Hindlimb muscle (tissue), 1 donor: ENCODE measurements around the gene ARFGEF3. TPM values are rescaled to one million over a fixed set of nuclear protein-coding genes. Genes with fewer than 3 reads are reported as not detected.

Experiments
- DNase-seq: peaks from one replicate; pipeline ENCODE4 v3.0.0-alpha.2; 2013
- polyA plus RNA-seq: library from polyadenylated mRNA; unstranded; fragments of 120-200 nt; gene quantifications from one replicate; pipeline ENCODE4 v1.2.1, GENCODE V29; 2013; ENCODE audit not compliant: insufficient read length

ARFGEF3 gene
- polyA plus RNA-seq, 1 donor, result 1.1 TPM

- no peak for DNase-seq
These were observed 148.0 kb downstream of the ARFGEF3 start for GRCh38 chr6:138309695-138310094.

DNA sequence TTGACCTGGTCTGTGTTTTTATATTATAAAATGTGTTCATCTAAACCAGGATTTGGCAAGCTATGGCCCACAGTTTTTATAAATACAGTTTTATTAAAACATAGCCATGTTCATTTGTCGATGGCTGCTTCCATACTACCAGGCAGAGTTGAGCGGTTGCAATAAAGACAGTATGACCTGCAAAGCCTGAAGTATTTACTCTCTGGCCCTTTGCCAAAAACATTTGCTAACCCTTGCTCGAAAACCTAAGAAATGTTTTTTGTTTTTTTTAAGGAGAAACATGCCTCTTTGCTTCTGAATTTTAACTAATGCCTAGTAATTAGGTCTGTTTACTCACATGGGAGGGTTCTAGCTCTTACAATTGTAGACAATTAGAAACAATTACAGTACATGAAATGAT is 148.6 kb downstream of the ARFGEF3 start:
- DNase-seq, result no peak

DNA sequence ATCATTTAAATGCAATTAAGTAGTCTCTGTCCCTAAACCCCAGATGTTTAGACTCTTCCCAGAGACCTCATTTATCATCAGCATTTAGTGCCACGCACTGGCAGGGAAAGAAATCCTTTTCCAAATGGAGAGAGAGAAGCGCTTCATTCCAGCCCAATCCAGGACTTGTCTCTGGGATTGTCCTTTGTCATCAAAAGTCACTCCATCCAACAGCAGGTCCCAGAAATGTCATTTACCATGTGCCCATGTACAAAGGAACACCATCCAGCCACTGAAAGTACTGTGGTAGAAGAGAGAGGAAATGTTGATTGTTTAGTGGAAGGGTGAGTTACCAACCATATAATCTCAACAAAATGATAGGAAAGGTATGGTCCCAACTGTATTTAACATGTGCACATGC is 149.1 kb downstream of the ARFGEF3 start:
- DNase-seq, result no peak

DNA sequence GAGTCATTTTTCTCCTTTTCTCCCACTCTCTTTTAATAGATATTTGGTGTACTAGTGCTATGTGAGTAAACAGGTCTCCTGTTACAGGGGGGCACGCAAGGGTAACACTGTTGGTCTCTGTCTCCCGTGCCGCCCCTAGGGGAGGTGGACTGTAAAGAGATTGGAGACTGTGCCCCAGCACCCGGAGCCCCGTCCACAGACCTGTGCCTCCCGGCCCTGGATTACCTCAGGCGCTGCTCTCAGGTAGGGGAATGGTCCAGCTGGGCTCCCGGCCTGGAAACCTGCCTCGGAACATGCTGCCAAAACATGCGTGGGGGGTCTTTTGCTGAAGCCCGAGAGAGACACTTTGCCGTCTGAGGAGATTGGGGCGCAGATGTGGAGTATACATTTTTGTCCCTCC is 149.5 kb downstream of the ARFGEF3 start:
- no peak for DNase-seq

- no peak for DNase-seq
These were observed 157.1 kb downstream of the ARFGEF3 start for GRCh38 chr6:138318741-138319375.

- no peak for DNase-seq
These were observed 160.2 kb downstream of the ARFGEF3 start for GRCh38 chr6:138321934-138322333.

DNA sequence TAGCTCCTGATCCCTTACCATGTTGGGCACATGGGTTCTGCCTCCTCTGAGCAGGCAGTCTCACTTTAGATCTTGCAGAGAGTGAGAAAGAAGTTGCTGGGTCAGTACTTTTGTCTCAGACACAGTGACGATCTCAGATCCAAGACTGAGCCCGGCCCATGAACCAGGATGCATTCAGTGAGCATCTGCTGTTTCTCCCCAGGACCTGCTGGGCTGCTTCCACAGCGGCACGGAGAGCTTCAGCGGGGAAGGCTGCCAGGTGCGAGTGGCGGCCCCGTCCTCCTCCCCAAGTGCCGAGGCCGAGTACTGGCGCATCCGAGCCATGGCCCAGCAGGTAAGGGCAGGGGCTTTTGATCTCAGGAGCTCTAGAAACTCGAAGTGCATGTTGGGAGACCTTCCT is 162.1 kb downstream of the ARFGEF3 start:
- DNase-seq, result no peak

- no peak for DNase-seq
These were observed 166.5 kb downstream of the ARFGEF3 start for GRCh38 chr6:138328210-138328609.

DNA sequence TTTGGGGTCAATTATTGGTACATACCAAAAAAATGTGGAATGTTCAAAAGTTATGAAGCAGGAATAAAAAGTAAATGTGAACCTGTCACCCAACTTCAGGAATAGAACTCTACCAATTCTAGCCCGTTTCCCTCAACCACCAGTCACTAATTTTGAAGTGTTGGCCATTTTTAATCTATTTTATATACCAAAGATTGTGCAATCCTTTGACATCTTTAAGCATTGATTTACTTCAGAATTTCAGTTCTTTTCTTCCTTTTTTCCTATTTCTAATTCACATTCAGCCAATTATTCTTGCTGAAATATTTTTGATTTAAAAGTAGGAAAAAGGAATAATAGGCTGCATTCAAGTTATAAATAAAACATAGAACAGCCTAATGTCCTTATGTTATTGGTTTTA is 169.0 kb downstream of the ARFGEF3 start:
- no peak for DNase-seq

DNA sequence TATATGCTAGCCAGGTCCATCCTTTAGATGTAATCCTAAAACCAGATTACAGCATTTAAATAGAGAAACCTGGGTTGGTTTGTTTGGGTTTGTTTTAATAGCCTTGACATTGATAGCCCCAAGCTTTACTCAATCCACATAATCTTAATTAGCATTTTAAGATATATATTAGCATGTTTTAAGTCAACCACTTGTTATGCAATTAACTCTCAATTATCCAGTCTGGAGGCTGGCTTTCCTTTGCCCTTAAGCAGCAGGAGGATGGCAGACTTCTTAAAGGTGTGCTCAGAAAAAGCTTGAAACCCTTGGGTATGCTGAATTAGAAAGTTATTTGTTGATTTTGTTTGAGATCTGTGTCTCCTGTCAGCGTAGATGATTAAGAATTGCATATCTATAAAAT is 169.7 kb downstream of the ARFGEF3 start:
- DNase-seq, result no peak

- no peak for DNase-seq
These were observed 170.2 kb downstream of the ARFGEF3 start for GRCh38 chr6:138331984-138332383.

GRCh38 chr6:138334000-138334399 is 172.3 kb downstream of the ARFGEF3 start:
- no peak for DNase-seq

- DNase-seq, result no peak
These were observed 173.2 kb downstream of the ARFGEF3 start for GRCh38 chr6:138334963-138335362.

DNA sequence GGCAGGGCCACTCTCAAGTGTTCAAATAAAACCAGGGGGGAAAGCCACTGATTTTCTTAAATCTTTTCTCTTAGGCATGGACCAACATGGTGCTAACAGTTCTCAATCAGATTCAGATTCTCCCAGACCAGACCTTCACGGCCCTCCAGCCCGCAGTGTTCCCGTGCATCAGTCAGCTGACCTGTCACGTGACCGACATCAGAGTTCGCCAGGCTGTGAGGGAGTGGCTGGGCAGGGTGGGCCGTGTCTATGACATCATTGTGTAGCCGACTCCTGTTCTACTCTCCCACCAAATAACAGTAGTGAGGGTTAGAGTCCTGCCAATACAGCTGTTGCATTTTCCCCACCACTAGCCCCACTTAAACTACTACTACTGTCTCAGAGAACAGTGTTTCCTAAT is 174.5 kb downstream of the ARFGEF3 start:
- DNase-seq, result no peak

- DNase-seq, result no peak
These were observed 175.3 kb downstream of the ARFGEF3 start for GRCh38 chr6:138337076-138337475.

GRCh38 chr6:138339024-138339423 is 177.3 kb downstream of the ARFGEF3 start:
- no peak for DNase-seq

DNA sequence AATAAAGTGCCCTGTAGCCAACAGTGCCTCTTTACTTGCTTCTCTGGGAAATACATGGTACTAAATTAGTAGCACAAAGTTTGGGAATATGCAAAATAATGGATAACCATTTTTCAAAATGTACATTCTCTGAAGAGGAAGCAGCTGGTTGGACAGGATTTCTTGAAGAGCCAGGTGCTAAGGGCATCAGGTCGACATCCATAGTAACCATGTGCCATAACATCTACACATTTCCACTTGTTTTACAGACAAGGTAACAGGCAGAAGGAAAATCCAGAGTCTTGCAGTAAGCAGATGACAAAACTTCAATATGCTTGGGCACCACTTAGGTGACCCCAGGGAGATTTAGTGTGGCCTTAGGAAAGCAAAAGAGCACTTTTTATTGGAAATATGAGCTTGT is 179.4 kb downstream of the ARFGEF3 start:
- DNase-seq, result no peak

DNA sequence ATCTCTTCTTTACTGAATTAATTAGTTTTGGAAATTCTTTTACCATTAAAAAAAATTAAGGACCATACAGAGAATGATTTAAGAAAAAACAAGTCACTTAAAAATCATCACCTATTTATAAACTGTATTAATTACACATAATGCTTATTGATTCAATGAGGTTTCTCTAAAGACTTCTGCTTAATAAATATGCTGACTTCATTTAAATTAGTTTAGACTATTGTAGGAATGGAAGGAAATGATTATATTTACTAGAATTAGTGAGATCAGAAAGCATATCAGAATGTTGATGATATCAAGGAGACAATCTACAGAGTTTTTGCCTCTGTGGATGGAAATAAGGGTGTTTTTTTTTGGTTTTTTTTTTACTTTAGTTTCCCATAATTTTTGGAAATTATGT is 181.4 kb downstream of the ARFGEF3 start:
- DNase-seq, result no peak

DNA sequence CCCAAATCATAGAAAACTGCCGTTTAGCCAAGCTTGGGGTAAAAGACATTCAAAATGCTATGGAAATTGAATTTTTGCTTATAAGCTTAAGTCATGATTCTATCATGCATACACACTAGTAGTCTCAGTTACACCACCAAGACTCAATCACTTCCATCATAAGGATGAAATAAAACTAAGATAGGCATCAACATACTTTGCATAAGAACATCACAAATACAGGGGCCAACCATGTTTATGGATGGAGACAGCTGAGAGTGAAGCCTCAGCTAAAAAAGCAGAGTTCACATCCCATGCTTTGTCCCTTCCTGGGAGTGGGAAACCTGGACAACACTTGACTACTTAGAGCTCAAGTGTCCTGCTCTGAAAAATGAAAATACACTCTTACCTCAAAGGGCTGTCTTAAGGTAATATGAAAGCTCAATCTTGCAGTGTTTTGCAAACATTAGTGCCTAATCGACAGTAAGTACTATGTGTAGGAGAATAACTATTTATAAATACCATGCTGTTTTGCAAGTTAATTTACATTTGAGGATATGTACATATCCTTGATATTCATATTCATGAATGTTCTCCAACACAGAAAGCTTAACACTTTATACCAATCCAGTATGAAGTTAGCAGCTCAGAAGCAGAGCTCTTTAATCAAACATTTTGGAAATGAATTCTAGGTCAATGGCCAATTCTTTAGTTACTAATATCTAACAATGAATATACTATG is 184.0 kb downstream of the ARFGEF3 start:
- no peak for DNase-seq

GRCh38 chr6:138346302-138347195 is 184.8 kb downstream of the ARFGEF3 start:
- DNase-seq, result no peak

DNA sequence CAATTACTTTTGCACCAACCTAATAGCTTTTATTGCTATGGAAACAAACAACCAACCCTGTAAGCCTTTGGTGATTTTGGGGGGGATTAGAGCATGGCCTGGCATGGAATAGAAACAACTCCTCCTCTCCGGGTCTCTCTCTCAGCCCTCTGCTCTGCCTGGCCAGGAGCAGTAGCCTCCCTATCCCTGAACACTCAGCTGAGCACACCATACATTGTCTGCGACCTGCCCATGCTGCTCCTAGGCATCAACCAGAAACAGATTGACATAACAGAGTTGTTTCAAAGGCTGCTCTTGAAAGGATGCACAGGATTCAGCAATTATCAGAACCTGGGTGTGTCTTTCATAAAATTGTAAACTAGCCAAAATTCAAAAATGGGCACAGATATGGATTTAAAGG is 186.1 kb downstream of the ARFGEF3 start:
- DNase-seq, result no peak

GRCh38 chr6:138349891-138350290 is 188.2 kb downstream of the ARFGEF3 start:
- no peak for DNase-seq

GRCh38 chr6:138357928-138358327 is 196.2 kb downstream of the ARFGEF3 start:
- no peak for DNase-seq
